Fibroblast of skin of left biceps (primary cell): ENCODE measurements around the gene NUDT21.
"Not testable (repeated sequence)": the region's sequence is repeated elsewhere in the genome, so short reads cannot be mapped to it uniquely, and the experiment has no call there.

Experiments used
- DNase-seq, 2 experiments: peaks; one replicate each; pipeline ENCODE4 v3.0.0-alpha.2; 2013; ENCODE audit warnings: low read depth in 2 of 2

The NUDT21 gene

GRCh38 chr16:56450986-56451752, at the start of gene NUDT21, which contains the start of gene OGFOD1:
TSS of gene NUDT21 (minus strand) at chr16:56451332. CDS start at chr16:56451202, 130 bp downstream.
TSS of gene OGFOD1 (plus strand) at chr16:56451554. CDS start at chr16:56451613, 59 bp downstream.
- peak; percentile 92 to 93 for DNase-seq

GRCh38 chr16:56493815-56494214, 42.7 kb upstream of the NUDT21 start:
- no peak for DNase-seq

GRCh38 chr16:56493126-56493525, 42.0 kb upstream of the NUDT21 start:
- DNase-seq, result no peak

- no peak for DNase-seq
Measured at GRCh38 chr16:56491657-56492261, 40.6 kb upstream of the NUDT21 start.

GRCh38 chr16:56488868-56489267, 37.7 kb upstream of the NUDT21 start:
- DNase-seq, result not testable (repeated sequence)

GRCh38 chr16:56488035-56488434, 36.9 kb upstream of the NUDT21 start:
- no peak for DNase-seq

GRCh38 chr16:56483394-56483793, 32.3 kb upstream of the NUDT21 start:
- no peak for DNase-seq

- no peak for DNase-seq
Measured at GRCh38 chr16:56482683-56483236, 31.6 kb upstream of the NUDT21 start.

- DNase-seq, result no peak
Measured at GRCh38 chr16:56481468-56482122, 30.5 kb upstream of the NUDT21 start.

- DNase-seq, result no peak
Measured at GRCh38 chr16:56480776-56481467, 29.8 kb upstream of the NUDT21 start.

- DNase-seq, result no peak
Measured at GRCh38 chr16:56479469-56479868, 28.3 kb upstream of the NUDT21 start.

GRCh38 chr16:56478281-56479049, 27.3 kb upstream of the NUDT21 start:
- peak; percentile 18 to 25 for DNase-seq

GRCh38 chr16:56477096-56477878, 26.2 kb upstream of the NUDT21 start:
- peak; percentile 67 to 68 for DNase-seq

GRCh38 chr16:56475201-56475600, 24.1 kb upstream of the NUDT21 start:
- no peak for DNase-seq

- no peak for DNase-seq
Measured at GRCh38 chr16:56470666-56471065, 19.5 kb upstream of the NUDT21 start.

GRCh38 chr16:56470232-56470631, 19.1 kb upstream of the NUDT21 start:
- DNase-seq, result no peak

- no peak for DNase-seq
Measured at GRCh38 chr16:56469748-56470147, 18.6 kb upstream of the NUDT21 start.

GRCh38 chr16:56468800-56469199, 17.7 kb upstream of the NUDT21 start:
- no peak for DNase-seq

- DNase-seq, result no peak
Measured at GRCh38 chr16:56466344-56466743, 15.2 kb upstream of the NUDT21 start.

GRCh38 chr16:56463153-56463552, 12.0 kb upstream of the NUDT21 start:
- DNase-seq, result no peak
